H1 (cell line): Measurements from ENCODE around the gene RUNX1. TPM values are rescaled to one million over a fixed set of nuclear protein-coding genes. Genes with fewer than 3 reads are reported as not detected.

Source experiments
- CTCF ChIA-PET: fragments of 300-600 bp; sonication (Branson Sonifier 250); formaldehyde crosslinking; loops from one replicate; lab custom pipeline; 2021; ENCODE audit not compliant: partially characterized antibody; lab: Charles Lee
- POLR2A ChIA-PET: fragments of 300-600 bp; sonication (Branson Sonifier 250); formaldehyde crosslinking; loops from one replicate; lab custom pipeline; 2021; ENCODE audit warnings: inconsistent platforms; ENCODE audit not compliant: partially characterized antibody; lab: Charles Lee
- DNase-seq, 2 experiments: peaks; one replicate each; pipeline versions ENCODE4 v3.0.0 to v3.0.0-alpha.2; 2010 to 2022; ENCODE audit warnings: low spot score in 2 of 2, low read depth in 1 of 2, mixed read lengths in 1 of 2
- FAIRE-seq: peaks from 2 replicates; lab custom pipeline; 2011; peaks lifted over from hg19 to GRCh38; lab: Jason Lieb, UNC
- H2AFZ ChIP-seq: 2 replicates; pipeline ENCODE4 v1.8.1; 2012; ENCODE audit warnings: low read length, inconsistent platforms
- H2AK5ac ChIP-seq: 2 replicates; pipeline ENCODE4 v1.6.1; 2013; ENCODE audit warnings: low read depth, low read length
- H2BK120ac ChIP-seq: replicated peaks from 2 replicates; pipeline ENCODE3; 2013; ENCODE audit warnings: low read depth, low read length, inconsistent platforms
- H2BK12ac ChIP-seq: 2 replicates; pipeline ENCODE4 v1.6.1; 2013; ENCODE audit warnings: low read depth, low read length
- H2BK15ac ChIP-seq: 2 replicates; pipeline ENCODE4 v1.6.1; 2013; ENCODE audit warnings: low read length
- H2BK20ac ChIP-seq: 2 replicates; pipeline ENCODE4 v1.6.1; 2013; ENCODE audit warnings: low read length
- H2BK5ac ChIP-seq: 2 replicates; pipeline ENCODE4 v1.6.1; 2013; ENCODE audit warnings: low read depth, low read length
- H3K14ac ChIP-seq: 2 replicates; pipeline ENCODE4 v1.6.1; 2013; ENCODE audit warnings: inconsistent platforms; ENCODE audit not compliant: insufficient read length
- H3K18ac ChIP-seq: 2 replicates; pipeline ENCODE4 v1.6.1; 2013; ENCODE audit warnings: low read length; ENCODE audit errors: extremely low read depth
- H3K23ac ChIP-seq: 2 replicates; pipeline ENCODE4 v1.6.1; 2013; ENCODE audit warnings: inconsistent platforms; ENCODE audit not compliant: insufficient read length
- H3K23me2 ChIP-seq: 2 replicates; pipeline ENCODE4 v1.6.1; 2013; ENCODE audit warnings: low read depth, low read length
- H3K27ac ChIP-seq: 2 replicates; pipeline ENCODE4 v1.6.1; 2011; ENCODE audit warnings: low read depth, low read length, inconsistent platforms
- H3K27me3 ChIP-seq, 4 experiments: replicated peaks in 1 of 4; 1 replicate in 1 of 4; 2 replicates in 3 of 4; pipeline versions ENCODE4 v1.6.1 to v1.8.1; 2011 to 2013; ENCODE audit warnings: low read length in 3 of 4, mild to moderate bottlenecking in 3 of 4, inconsistent platforms in 2 of 4, mixed read lengths in 2 of 4, moderate library complexity in 1 of 4; ENCODE audit not compliant: control insufficient read depth in 3 of 4, insufficient read depth in 3 of 4; ENCODE audit errors: extremely low read depth in 1 of 4
- H3K36me3 ChIP-seq, 4 experiments: 2 replicates each; pipeline versions ENCODE4 v1.6.1 to v1.8.1; 2011 to 2013; ENCODE audit warnings: mild to moderate bottlenecking in 4 of 4, low read length in 3 of 4, moderate library complexity in 2 of 4, control low read depth in 1 of 4, inconsistent platforms in 1 of 4; ENCODE audit not compliant: insufficient read depth in 4 of 4, control insufficient read depth in 2 of 4
- H3K4ac ChIP-seq: replicated peaks from 2 replicates; pipeline ENCODE3; 2013; ENCODE audit warnings: low read length, low read depth, mixed read lengths, inconsistent platforms; ENCODE audit not compliant: insufficient read length
- H3K4me1 ChIP-seq, 4 experiments: replicated peaks in 1 of 4; 1 replicate in 1 of 4; 2 replicates in 3 of 4; pipeline versions ENCODE4 v1.6.1 to v1.8.1; 2011 to 2013; ENCODE audit warnings: low read length in 3 of 4, inconsistent platforms in 2 of 4, mixed read lengths in 1 of 4; ENCODE audit not compliant: insufficient read depth in 4 of 4, control insufficient read depth in 3 of 4
- H3K4me2 ChIP-seq, 2 experiments: 2 replicates each; pipeline versions ENCODE4 v1.6.1 to v1.8.1; 2011 to 2013; ENCODE audit warnings: low read depth in 2 of 2, low read length in 2 of 2, control low read depth in 1 of 2, inconsistent platforms in 1 of 2, mild to moderate bottlenecking in 1 of 2; ENCODE audit not compliant: insufficient read depth in 1 of 2
- H3K4me3 ChIP-seq, 4 experiments: fragments of 200-600, 300-600 bp in 1 of 4; sonication (generic), shearing (Covaris generic), sonication (Bioruptor Twin) in 1 of 4; 2 replicates each; pipeline versions ENCODE4 v1.5.1 to v1.8.1; 2011 to 2016; ENCODE audit warnings: low read length in 4 of 4, low read depth in 3 of 4, control low read depth in 2 of 4, inconsistent platforms in 2 of 4, mild to moderate bottlenecking in 2 of 4, mixed read lengths in 1 of 4, moderate library complexity in 1 of 4; ENCODE audit not compliant: insufficient read depth in 2 of 4; ENCODE audit errors: extremely low read depth in 1 of 4
- H3K56ac ChIP-seq: replicated peaks from 2 replicates; pipeline ENCODE3; 2013; ENCODE audit warnings: low read depth, mild to moderate bottlenecking, mixed read lengths, low read length, inconsistent platforms; ENCODE audit not compliant: insufficient read length
- H3K79me1 ChIP-seq: 2 replicates; pipeline ENCODE4 v1.6.1; 2013; ENCODE audit warnings: low read depth, low read length, control low read depth
- H3K79me2 ChIP-seq, 2 experiments: 2 replicates each; pipeline versions ENCODE4 v1.6.1 to v1.8.1; 2012 to 2013; ENCODE audit warnings: low read length in 2 of 2, mild to moderate bottlenecking in 2 of 2, inconsistent platforms in 1 of 2; ENCODE audit not compliant: insufficient read depth in 2 of 2, control insufficient read depth in 1 of 2
- H3K9ac ChIP-seq, 4 experiments: replicated peaks in 1 of 4; 1 replicate in 1 of 4; 2 replicates in 3 of 4; pipeline versions ENCODE4 v1.6.1 to v1.8.1; 2011 to 2013; ENCODE audit warnings: low read depth in 3 of 4, low read length in 3 of 4, control low read depth in 2 of 4, mild to moderate bottlenecking in 2 of 4, moderate library complexity in 2 of 4, inconsistent platforms in 1 of 4; ENCODE audit errors: extremely low read depth in 1 of 4
- H3K9me3 ChIP-seq, 2 experiments: 2 replicates each; pipeline versions ENCODE4 v1.6.1 to v1.8.1; 2012 to 2013; ENCODE audit warnings: mild to moderate bottlenecking in 2 of 2, moderate library complexity in 2 of 2, control low read depth in 1 of 2, inconsistent platforms in 1 of 2, low read depth in 1 of 2, low read length in 1 of 2, mixed read lengths in 1 of 2; ENCODE audit not compliant: insufficient read depth in 2 of 2
- H4K20me1 ChIP-seq, 2 experiments: replicated peaks in 1 of 2; 2 replicates each; pipeline versions ENCODE3 to v1.8.1; 2011 to 2013; ENCODE audit warnings: inconsistent platforms in 2 of 2, low read length in 2 of 2, mild to moderate bottlenecking in 1 of 2; ENCODE audit not compliant: insufficient read depth in 2 of 2, control insufficient read depth in 1 of 2
- H4K5ac ChIP-seq: 2 replicates; pipeline ENCODE4 v1.6.1; 2013; ENCODE audit warnings: low read length, low read depth, mixed read lengths, inconsistent platforms; ENCODE audit not compliant: insufficient read length
- H4K8ac ChIP-seq: 2 replicates; pipeline ENCODE4 v1.8.0; 2013; ENCODE audit warnings: mild to moderate bottlenecking, moderate library complexity, low read length, inconsistent platforms; ENCODE audit not compliant: insufficient read depth; ENCODE audit errors: extremely low read depth
- H4K91ac ChIP-seq: replicated peaks from 2 replicates; pipeline ENCODE3; 2013; ENCODE audit warnings: low read length, mixed read lengths, inconsistent platforms; ENCODE audit not compliant: insufficient read length
- BCL11A ChIP-seq, 2 experiments: IDR thresholded peaks; one replicate each; pipeline ENCODE4 v1.6.1; 2011; ENCODE audit warnings: low read depth in 2 of 2, low read length in 2 of 2, mild to moderate bottlenecking in 2 of 2
- BRCA1 ChIP-seq: IDR thresholded peaks from 2 replicates; pipeline ENCODE4 v1.6.1; 2012; ENCODE audit warnings: low read depth, low read length, improper control_type of control experiment
- CEBPB ChIP-seq: IDR thresholded peaks from 2 replicates; pipeline ENCODE4 v1.6.1; 2012; ENCODE audit warnings: low read depth, low read length
- EP300 ChIP-seq, 2 experiments: IDR thresholded peaks; 1 replicate in 1 of 2; 2 replicates in 1 of 2; pipeline ENCODE4 v1.6.1; 2011 to 2012; ENCODE audit warnings: low read depth in 2 of 2, low read length in 2 of 2, mild to moderate bottlenecking in 2 of 2, borderline replicate concordance in 1 of 2, inconsistent platforms in 1 of 2, moderate library complexity in 1 of 2
- GABPA ChIP-seq: IDR thresholded peaks from 2 replicates; pipeline ENCODE4 v1.6.1; 2011; ENCODE audit warnings: mild to moderate bottlenecking, low read length, moderate library complexity, borderline replicate concordance; ENCODE audit not compliant: insufficient read depth
- GTF2F1 ChIP-seq: IDR thresholded peaks from 2 replicates; pipeline ENCODE4 v1.6.1; 2012; ENCODE audit warnings: low read depth, low read length, improper control_type of control experiment, borderline replicate concordance
- HDAC6 ChIP-seq: IDR thresholded peaks from one replicate; pipeline ENCODE4 v1.7.1; 2012; ENCODE audit warnings: low read depth, mild to moderate bottlenecking, inconsistent platforms, low read length, moderate library complexity
- JUND ChIP-seq: IDR thresholded peaks from 2 replicates; pipeline ENCODE4 v1.6.1; 2011; ENCODE audit warnings: mild to moderate bottlenecking, improper control_type of control experiment, low read length
- NANOG ChIP-seq: IDR thresholded peaks from 2 replicates; pipeline ENCODE4 v1.6.1; 2011; ENCODE audit warnings: low read length, low read depth, mild to moderate bottlenecking, inconsistent platforms; ENCODE audit not compliant: insufficient read depth, poor library complexity, severe bottlenecking
- PHF8 ChIP-seq: fragments of 200-600 bp; sonication (generic); conservative IDR thresholded peaks from 2 replicates; pipeline ENCODE4 v1.7.1; 2012; ENCODE audit warnings: low read depth, mild to moderate bottlenecking, inconsistent platforms, low read length, moderate library complexity
- SIN3A ChIP-seq, 2 experiments: IDR thresholded peaks in 1 of 2; conservative IDR thresholded peaks in 1 of 2; 2 replicates each; pipeline ENCODE4 v1.6.1; 2011 to 2012; ENCODE audit warnings: low read length in 2 of 2, improper control_type of control experiment in 1 of 2, low read depth in 1 of 2, mild to moderate bottlenecking in 1 of 2
- SIRT6 ChIP-seq: IDR thresholded peaks from one replicate; pipeline ENCODE4 v1.7.1; 2012; ENCODE audit warnings: low read length, inconsistent platforms
- SUZ12 ChIP-seq: fragments of 200-600 bp; sonication (generic); IDR thresholded peaks from 2 replicates; pipeline ENCODE4 v1.6.1; 2012; ENCODE audit warnings: mild to moderate bottlenecking, inconsistent platforms, low read length, moderate library complexity, mixed read lengths
- WGBS, 2 experiments: shearing (Covaris generic) in 1 of 2; methylation state at CpG; one replicate each; pipeline versions ENCODE4 v1.1.6 to v1.1.7; 2013 to 2015; ENCODE audit warnings: low lambda C conversion rate in 2 of 2, mixed read lengths in 2 of 2, inconsistent platforms in 1 of 2, low coverage in 1 of 2, missing lambda C conversion rate in 1 of 2; ENCODE audit not compliant: insufficient replicate concordance in 2 of 2, insufficient coverage in 1 of 2, insufficient read length in 1 of 2; ENCODE audit errors: extremely low coverage in 1 of 2, missing lambda C conversion rate in 1 of 2; 5-methylcytosine and 5-hydroxymethylcytosine counted together
- polyA plus RNA-seq, 7 experiments: library from polyadenylated mRNA; depleted of rRNA in 3 of 7; stranded (reverse) in 5 of 7; unstranded in 2 of 7; fragments of >200 nt in 5 of 7; fragments of 200-250 nt in 2 of 7; gene quantifications; 1 replicate in 5 of 7; 2 replicates in 1 of 7; 4 replicates in 1 of 7; pipeline versions ENCODE4 v1.2.1 to v1.2.3, GENCODE V29; 2011 to 2013; ENCODE audit warnings: missing spikeins in 2 of 7, mixed read lengths in 2 of 7
- total RNA-seq: library from RNA; stranded (reverse); fragmentation: NEBNext Ultra II Directional; extraction: Animal tissue kit (Norgen Biotek cat#: 25700); gene quantifications from 2 replicates; pipeline ENCODE4 v1.2.1, GENCODE V29; 2021
- TF ChIP-seq, protein P1 (sequence below): IDR thresholded peaks from 2 replicates; pipeline ENCODE4 v1.6.1; 2012; ENCODE audit warnings: inconsistent platforms

Gene RUNX1
- total and polyA plus RNA-seq, 2 of the 8 experiments (the other 6 are each of a cell fraction or from before 2014, with no cell fraction given) = 0.20 to 0.60 TPM

DNA sequence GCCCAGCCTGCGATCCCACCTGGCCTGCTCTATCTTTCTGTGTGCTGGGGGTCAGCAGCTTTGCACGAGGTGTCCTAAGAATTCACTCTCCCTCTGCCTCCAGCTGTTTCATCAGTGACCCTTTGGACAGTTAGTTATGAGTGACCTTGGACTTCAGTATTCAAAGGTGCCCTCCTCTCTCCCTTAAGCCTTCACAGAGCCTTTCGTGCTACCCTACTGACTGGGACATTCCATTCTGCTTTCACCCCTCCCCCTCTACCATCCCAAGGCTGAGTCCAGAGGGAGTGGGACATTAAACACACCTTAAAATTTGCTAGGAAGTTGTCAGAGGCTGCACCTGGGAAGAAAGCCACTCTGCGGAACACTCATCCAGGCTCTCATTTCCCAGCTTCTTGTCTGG lies 208.4 kb downstream of the RUNX1 start:
- no peak overlapping the region for H3K9ac ChIP-seq
- H3K14ac ChIP-seq = no peak overlapping the region
- POLR2A ChIA-PET = no interaction called here
- no peak overlapping the region for H2BK12ac ChIP-seq
- no peak for FAIRE-seq
- H3K27me3 ChIP-seq = no peaks in the 10 kb centered on the region; a peak in 3 of 7 replicates
- H2BK20ac ChIP-seq = no peak overlapping the region
- H2AFZ ChIP-seq = no peak overlapping the region
- H4K5ac ChIP-seq = no peak overlapping the region
- H3K27ac ChIP-seq = no peak overlapping the region
- no peak overlapping the region for H2BK120ac ChIP-seq
- 89% methylated on average over 4 of the region's 4 CpGs; no CpG with 5 or more reads in 1 of the 2 experiments for WGBS, 2 experiments
- CTCF ChIA-PET = interaction anchor here (0.8 to 1.7 kb wide), 2 partner anchors 8 to 17 kb away, joined by 3 to 6 read pairs; no protein-coding TSS in a partner anchor
- no peak overlapping the region for H3K4me2 ChIP-seq
- H3K9me3 ChIP-seq = no peaks in the 10 kb centered on the region
- H2AK5ac ChIP-seq = no peak overlapping the region
- no peaks in the 10 kb centered on the region for H3K79me1 ChIP-seq
- H2BK15ac ChIP-seq = no peak overlapping the region
- H4K20me1 ChIP-seq = no peaks in the 10 kb centered on the region
- no peak overlapping the region for H3K56ac ChIP-seq
- H3K79me2 ChIP-seq = no peaks in the 10 kb centered on the region
- no peak overlapping the region for H3K4ac ChIP-seq
- H4K8ac ChIP-seq = no peak overlapping the region
- H4K91ac ChIP-seq = no peak overlapping the region
- no peaks in the 10 kb centered on the region for H3K23me2 ChIP-seq
- H3K4me3 ChIP-seq = no peak overlapping the region
- H3K36me3 ChIP-seq = no peaks in the 10 kb centered on the region
- no peak for DNase-seq
- no peak overlapping the region for H2BK5ac ChIP-seq
- no peak overlapping the region for H3K18ac ChIP-seq
- H3K4me1 ChIP-seq = peaks cover 15 to 31% (median 15%) of the 10 kb centered on the region in 4 experiments
- no peak overlapping the region for H3K23ac ChIP-seq
- TF ChIP-seq, protein P1, sequence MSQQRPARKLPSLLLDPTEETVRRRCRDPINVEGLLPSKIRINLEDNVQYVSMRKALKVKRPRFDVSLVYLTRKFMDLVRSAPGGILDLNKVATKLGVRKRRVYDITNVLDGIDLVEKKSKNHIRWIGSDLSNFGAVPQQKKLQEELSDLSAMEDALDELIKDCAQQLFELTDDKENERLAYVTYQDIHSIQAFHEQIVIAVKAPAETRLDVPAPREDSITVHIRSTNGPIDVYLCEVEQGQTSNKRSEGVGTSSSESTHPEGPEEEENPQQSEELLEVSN = no peak
- TF ChIP-seq BCL11A (IDR thresholded peaks at IDR 0.05; ENCODE audit: low read depth in 2 of 2, low read length in 2 of 2) (no peak), SIRT6 (no peak), SUZ12 (no peak), SIN3A (conservative IDR thresholded peaks at IDR 0.05 in 1 of 2, IDR thresholded peaks at IDR 0.05 in 1 of 2; ENCODE audit: low read depth in 1 of 2, low read length in 2 of 2) (no peak), HDAC6 (no peak), PHF8 (no peak), NANOG (no peak), EP300 (IDR thresholded peaks at IDR 0.05; ENCODE audit: borderline replicate concordance in 1 of 2, low read depth in 2 of 2, low read length in 2 of 2) (no peak), JUND (no peak), CEBPB (no peak), GABPA (no peak), GTF2F1 (no peak), BRCA1 (no peak)
